Measurements from ENCODE around the gene DENND1A. TPM values are rescaled to one million over a fixed set of nuclear protein-coding genes. Genes with fewer than 3 reads are reported as not detected.

The DENND1A gene
- total RNA-seq, 1 experiment from 2014 or later, result 23.5 TPM

DNA sequence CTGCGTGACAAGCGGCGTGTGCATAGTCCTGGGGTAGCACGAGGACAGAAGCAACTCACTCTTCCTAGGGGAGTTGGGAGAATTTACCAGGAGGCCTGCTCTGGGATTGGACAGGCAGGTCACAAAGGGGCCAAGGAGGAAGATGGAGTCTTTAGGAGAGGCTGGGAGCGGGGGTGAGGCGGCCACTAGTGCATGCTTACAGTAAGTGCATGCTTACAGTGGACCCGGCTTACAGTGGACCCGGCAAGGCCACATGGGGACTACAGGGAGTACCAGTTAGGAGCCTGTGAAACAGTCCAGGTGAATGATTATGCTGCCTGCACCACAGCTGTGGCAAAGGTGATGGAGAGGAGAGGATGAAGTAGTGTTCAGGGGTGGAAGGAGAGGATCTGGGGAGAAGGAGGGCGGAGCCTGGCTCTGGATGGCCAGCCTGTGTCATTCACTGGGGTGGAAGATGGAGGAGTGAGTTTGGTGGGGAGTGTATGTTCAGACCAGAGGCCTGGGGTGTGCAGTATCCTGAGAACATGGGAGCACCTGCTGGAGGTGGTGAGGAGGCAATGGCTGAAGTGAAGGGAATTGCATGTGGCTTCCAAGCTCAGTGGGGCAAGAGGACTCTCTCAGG is 495.2 kb downstream of the DENND1A start:
- H3K36me3 Mint-ChIP-seq, result peaks cover 7% of the 10 kb centered on the region
- DNase-seq (ENCODE audit: low spot score) (peak; percentile 74), ATAC-seq (peak; percentile 94)
- no peaks in the 10 kb centered on the region for H3K27me3 Mint-ChIP-seq (ENCODE audit: low read depth)
- TF ChIP-seq, protein P1, sequence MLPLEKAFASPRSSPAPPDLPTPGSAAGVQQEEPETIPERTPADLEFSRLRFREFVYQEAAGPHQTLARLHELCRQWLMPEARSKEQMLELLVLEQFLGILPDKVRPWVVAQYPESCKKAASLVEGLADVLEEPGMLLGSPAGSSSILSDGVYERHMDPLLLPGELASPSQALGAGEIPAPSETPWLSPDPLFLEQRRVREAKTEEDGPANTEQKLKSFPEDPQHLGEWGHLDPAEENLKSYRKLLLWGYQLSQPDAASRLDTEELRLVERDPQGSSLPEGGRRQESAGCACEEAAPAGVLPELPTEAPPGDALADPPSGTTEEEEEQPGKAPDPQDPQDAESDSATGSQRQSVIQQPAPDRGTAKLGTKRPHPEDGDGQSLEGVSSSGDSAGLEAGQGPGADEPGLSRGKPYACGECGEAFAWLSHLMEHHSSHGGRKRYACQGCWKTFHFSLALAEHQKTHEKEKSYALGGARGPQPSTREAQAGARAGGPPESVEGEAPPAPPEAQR (CRISPR knock-in tag; IDR thresholded peaks at IDR 0.05), result no peak
- TF ChIP-seq, protein P2, sequence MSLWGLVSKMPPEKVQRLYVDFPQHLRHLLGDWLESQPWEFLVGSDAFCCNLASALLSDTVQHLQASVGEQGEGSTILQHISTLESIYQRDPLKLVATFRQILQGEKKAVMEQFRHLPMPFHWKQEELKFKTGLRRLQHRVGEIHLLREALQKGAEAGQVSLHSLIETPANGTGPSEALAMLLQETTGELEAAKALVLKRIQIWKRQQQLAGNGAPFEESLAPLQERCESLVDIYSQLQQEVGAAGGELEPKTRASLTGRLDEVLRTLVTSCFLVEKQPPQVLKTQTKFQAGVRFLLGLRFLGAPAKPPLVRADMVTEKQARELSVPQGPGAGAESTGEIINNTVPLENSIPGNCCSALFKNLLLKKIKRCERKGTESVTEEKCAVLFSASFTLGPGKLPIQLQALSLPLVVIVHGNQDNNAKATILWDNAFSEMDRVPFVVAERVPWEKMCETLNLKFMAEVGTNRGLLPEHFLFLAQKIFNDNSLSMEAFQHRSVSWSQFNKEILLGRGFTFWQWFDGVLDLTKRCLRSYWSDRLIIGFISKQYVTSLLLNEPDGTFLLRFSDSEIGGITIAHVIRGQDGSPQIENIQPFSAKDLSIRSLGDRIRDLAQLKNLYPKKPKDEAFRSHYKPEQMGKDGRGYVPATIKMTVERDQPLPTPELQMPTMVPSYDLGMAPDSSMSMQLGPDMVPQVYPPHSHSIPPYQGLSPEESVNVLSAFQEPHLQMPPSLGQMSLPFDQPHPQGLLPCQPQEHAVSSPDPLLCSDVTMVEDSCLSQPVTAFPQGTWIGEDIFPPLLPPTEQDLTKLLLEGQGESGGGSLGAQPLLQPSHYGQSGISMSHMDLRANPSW (CRISPR knock-in tag; conservative IDR thresholded peaks at IDR 0.05; ENCODE audit: low read depth), result no peak
- TF ChIP-seq, protein P3, sequence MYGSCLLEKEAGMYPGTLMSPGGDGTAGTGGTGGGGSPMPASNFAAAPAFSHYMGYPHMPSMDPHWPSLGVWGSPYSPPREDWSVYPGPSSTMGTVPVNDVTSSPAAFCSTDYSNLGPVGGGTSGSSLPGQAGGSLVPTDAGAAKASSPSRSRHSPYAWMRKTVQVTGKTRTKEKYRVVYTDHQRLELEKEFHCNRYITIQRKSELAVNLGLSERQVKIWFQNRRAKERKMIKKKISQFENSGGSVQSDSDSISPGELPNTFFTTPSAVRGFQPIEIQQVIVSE (CRISPR knock-in tag; IDR thresholded peaks at IDR 0.05; ENCODE audit: borderline replicate concordance), result no peak
- TF ChIP-seq, protein P4, sequence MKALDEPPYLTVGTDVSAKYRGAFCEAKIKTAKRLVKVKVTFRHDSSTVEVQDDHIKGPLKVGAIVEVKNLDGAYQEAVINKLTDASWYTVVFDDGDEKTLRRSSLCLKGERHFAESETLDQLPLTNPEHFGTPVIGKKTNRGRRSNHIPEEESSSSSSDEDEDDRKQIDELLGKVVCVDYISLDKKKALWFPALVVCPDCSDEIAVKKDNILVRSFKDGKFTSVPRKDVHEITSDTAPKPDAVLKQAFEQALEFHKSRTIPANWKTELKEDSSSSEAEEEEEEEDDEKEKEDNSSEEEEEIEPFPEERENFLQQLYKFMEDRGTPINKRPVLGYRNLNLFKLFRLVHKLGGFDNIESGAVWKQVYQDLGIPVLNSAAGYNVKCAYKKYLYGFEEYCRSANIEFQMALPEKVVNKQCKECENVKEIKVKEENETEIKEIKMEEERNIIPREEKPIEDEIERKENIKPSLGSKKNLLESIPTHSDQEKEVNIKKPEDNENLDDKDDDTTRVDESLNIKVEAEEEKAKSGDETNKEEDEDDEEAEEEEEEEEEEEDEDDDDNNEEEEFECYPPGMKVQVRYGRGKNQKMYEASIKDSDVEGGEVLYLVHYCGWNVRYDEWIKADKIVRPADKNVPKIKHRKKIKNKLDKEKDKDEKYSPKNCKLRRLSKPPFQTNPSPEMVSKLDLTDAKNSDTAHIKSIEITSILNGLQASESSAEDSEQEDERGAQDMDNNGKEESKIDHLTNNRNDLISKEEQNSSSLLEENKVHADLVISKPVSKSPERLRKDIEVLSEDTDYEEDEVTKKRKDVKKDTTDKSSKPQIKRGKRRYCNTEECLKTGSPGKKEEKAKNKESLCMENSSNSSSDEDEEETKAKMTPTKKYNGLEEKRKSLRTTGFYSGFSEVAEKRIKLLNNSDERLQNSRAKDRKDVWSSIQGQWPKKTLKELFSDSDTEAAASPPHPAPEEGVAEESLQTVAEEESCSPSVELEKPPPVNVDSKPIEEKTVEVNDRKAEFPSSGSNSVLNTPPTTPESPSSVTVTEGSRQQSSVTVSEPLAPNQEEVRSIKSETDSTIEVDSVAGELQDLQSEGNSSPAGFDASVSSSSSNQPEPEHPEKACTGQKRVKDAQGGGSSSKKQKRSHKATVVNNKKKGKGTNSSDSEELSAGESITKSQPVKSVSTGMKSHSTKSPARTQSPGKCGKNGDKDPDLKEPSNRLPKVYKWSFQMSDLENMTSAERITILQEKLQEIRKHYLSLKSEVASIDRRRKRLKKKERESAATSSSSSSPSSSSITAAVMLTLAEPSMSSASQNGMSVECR (CRISPR knock-in tag; IDR thresholded peaks at IDR 0.05; ENCODE audit: borderline replicate concordance), result no peak
- TF ChIP-seq SMAD3 (CRISPR knock-in tag; IDR thresholded peaks at IDR 0.05; ENCODE audit: borderline replicate concordance) (no peak), ZNF396 (CRISPR knock-in tag; IDR thresholded peaks at IDR 0.05; ENCODE audit: borderline replicate concordance) (no peak), RORB (CRISPR knock-in tag; IDR thresholded peaks at IDR 0.05) (no peak), EMX1 (CRISPR knock-in tag; IDR thresholded peaks at IDR 0.05) (no peak)
- TF ChIP-seq, protein P5, sequence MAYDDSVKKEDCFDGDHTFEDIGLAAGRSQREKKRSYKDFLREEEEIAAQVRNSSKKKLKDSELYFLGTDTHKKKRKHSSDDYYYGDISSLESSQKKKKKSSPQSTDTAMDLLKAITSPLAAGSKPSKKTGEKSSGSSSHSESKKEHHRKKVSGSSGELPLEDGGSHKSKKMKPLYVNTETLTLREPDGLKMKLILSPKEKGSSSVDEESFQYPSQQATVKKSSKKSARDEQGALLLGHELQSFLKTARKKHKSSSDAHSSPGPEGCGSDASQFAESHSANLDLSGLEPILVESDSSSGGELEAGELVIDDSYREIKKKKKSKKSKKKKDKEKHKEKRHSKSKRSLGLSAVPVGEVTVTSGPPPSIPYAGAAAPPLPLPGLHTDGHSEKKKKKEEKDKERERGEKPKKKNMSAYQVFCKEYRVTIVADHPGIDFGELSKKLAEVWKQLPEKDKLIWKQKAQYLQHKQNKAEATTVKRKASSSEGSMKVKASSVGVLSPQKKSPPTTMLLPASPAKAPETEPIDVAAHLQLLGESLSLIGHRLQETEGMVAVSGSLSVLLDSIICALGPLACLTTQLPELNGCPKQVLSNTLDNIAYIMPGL (CRISPR knock-in tag; IDR thresholded peaks at IDR 0.05), result no peak
- peaks cover 19% of the 10 kb centered on the region for H3K4me1 Mint-ChIP-seq
- H3K9me3 Mint-ChIP-seq, result no peaks in the 10 kb centered on the region
- 0 out of 2 replicates have a peak overlapping the region, but pooled peaks have one; percentile 43 for H3K27ac Mint-ChIP-seq
- ChIA-PET CTCF (interaction anchor here (0.7 to 1.6 kb wide), 6 partner anchors 9 to 49 kb away, joined by 3 to 8 read pairs (median 3); no protein-coding TSS in a partner anchor), POLR2A (no interaction called here)
- no peak overlapping the region for H3K4me3 Mint-ChIP-seq

DNA sequence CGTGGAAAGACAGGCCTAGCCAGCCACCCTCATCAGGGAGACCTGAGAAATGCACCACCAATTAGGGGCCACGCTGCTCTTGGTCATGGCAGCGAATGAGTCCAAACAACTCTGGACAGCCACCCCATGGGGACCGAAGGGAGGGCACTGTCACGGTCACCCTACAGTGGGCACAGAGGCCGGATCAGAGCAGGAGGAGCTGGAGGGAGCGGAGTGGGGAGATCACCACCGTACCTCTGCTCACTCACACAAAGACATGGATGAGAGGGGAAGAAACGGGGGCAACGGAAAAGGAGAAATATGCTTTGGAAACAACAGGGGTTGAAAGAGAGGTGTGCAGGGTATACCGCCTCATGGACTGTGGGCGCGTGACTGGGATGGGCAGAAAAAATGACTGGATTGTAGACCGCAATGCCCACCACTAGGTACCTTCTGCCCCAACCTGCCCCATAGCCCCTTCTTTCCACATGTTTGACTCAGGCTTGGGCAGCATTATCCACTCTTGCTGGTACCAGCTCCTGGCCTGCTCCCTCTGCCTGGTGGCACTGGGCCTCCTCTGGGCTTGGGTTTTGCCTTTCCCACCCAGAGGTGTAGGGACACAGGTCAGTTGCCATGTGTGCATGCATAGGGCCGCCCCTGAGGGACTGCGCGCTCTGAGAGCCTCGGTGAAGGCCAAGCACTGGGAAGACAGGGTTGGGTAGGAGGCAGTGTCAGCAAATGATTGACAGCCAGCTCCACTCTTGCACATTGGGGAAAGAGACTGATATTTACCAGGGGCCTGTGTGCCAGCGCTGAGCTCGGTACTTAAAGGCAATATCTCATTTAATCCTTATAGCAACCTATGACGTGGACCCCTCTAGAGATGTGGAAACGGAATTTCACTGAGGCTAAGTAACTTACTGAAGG is 497.3 kb downstream of the DENND1A start:
- H3K4me3 Mint-ChIP-seq, result no peak overlapping the region
- ChIA-PET CTCF (interaction anchor here (1.2 to 1.3 kb wide), 2 partner anchors 16 to 33 kb away, joined by 3 to 6 read pairs; no protein-coding TSS in a partner anchor), POLR2A (no interaction called here)
- no peaks in the 10 kb centered on the region for H3K27me3 Mint-ChIP-seq (ENCODE audit: low read depth)
- H3K27ac Mint-ChIP-seq, result no peak overlapping the region
- no peak for ATAC-seq
- peaks cover 4% of the 10 kb centered on the region for H3K4me1 Mint-ChIP-seq
- no peaks in the 10 kb centered on the region for H3K9me3 Mint-ChIP-seq
- no peak for DNase-seq (ENCODE audit: low spot score)
- H3K36me3 Mint-ChIP-seq, result peaks cover 11% of the 10 kb centered on the region
- TF ChIP-seq JUN (CRISPR knock-in tag; IDR thresholded peaks at IDR 0.05), result no peak
- TF ChIP-seq, protein P6, sequence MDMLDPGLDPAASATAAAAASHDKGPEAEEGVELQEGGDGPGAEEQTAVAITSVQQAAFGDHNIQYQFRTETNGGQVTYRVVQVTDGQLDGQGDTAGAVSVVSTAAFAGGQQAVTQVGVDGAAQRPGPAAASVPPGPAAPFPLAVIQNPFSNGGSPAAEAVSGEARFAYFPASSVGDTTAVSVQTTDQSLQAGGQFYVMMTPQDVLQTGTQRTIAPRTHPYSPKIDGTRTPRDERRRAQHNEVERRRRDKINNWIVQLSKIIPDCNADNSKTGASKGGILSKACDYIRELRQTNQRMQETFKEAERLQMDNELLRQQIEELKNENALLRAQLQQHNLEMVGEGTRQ (CRISPR knock-in tag; IDR thresholded peaks at IDR 0.05), result no peak
- TF ChIP-seq, protein P7, sequence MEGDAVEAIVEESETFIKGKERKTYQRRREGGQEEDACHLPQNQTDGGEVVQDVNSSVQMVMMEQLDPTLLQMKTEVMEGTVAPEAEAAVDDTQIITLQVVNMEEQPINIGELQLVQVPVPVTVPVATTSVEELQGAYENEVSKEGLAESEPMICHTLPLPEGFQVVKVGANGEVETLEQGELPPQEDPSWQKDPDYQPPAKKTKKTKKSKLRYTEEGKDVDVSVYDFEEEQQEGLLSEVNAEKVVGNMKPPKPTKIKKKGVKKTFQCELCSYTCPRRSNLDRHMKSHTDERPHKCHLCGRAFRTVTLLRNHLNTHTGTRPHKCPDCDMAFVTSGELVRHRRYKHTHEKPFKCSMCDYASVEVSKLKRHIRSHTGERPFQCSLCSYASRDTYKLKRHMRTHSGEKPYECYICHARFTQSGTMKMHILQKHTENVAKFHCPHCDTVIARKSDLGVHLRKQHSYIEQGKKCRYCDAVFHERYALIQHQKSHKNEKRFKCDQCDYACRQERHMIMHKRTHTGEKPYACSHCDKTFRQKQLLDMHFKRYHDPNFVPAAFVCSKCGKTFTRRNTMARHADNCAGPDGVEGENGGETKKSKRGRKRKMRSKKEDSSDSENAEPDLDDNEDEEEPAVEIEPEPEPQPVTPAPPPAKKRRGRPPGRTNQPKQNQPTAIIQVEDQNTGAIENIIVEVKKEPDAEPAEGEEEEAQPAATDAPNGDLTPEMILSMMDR (IDR thresholded peaks at IDR 0.05), result no peak
- TF ChIP-seq ZNF671 (CRISPR knock-in tag; IDR thresholded peaks at IDR 0.05), result no peak
- TF ChIP-seq, protein P8, sequence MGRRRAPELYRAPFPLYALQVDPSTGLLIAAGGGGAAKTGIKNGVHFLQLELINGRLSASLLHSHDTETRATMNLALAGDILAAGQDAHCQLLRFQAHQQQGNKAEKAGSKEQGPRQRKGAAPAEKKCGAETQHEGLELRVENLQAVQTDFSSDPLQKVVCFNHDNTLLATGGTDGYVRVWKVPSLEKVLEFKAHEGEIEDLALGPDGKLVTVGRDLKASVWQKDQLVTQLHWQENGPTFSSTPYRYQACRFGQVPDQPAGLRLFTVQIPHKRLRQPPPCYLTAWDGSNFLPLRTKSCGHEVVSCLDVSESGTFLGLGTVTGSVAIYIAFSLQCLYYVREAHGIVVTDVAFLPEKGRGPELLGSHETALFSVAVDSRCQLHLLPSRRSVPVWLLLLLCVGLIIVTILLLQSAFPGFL (CRISPR knock-in tag; IDR thresholded peaks at IDR 0.05; ENCODE audit: borderline replicate concordance), result no peak
- no peak for TF ChIP-seq OVOL2 (CRISPR knock-in tag; IDR thresholded peaks at IDR 0.05; ENCODE audit: borderline replicate concordance)
